Gastroesophageal sphincter (tissue), 3 donors: ENCODE results near the gene MAML2.

ENCODE experiments used
- EP300 ChIP-seq: sonication (generic); formaldehyde crosslinking; IDR thresholded peaks from one replicate; pipeline ENCODE4 v1.6.1; 2017; ENCODE audit warnings: antibody characterized with exemption, mild to moderate bottlenecking
- POLR2A ChIP-seq, 2 donors: fragments of 450-650 bp; IDR thresholded peaks; one replicate each; pipeline ENCODE4 v1.6.1; 2017; ENCODE audit warnings: antibody characterized with exemption in 2 of 2, mild to moderate bottlenecking in 2 of 2, moderate library complexity in 1 of 2
- POLR2AphosphoS5 ChIP-seq: sonication (generic); formaldehyde crosslinking; IDR thresholded peaks from one replicate; pipeline ENCODE4 v1.6.1; 2017; ENCODE audit warnings: antibody characterized with exemption
- TF ChIP-seq, protein P1 (sequence below), 4 experiments: fragments of 200-600 bp in 2 of 4; fragments of 450-650 bp in 2 of 4; sonication (generic) in 1 of 4; IDR thresholded peaks; one replicate each; pipeline ENCODE4 v1.5.1; 2017 to 2019; ENCODE audit warnings: antibody characterized with exemption in 4 of 4, mild to moderate bottlenecking in 2 of 4, moderate library complexity in 2 of 4

DNA sequence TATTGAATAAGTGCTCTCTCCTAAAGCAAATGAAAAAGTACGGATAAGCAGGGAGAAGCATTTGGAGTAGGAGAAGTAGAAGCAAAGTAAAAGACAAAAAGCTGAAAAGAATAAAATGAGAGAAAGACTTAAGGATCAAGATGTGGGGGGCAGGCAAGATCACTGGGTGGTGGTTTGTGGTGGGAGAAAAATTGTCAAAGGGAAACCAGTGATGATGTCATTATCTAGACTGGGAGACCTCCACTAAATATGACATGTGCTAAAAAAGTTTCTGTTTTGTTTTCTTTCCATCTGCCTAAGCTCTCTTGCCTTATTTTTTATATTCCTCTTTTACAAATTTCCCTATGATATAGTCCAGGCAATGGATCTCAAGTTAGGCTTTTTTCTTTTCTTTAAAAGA, 14.8 kb upstream of the MAML2 start:
- no peak for TF ChIP-seq POLR2A (IDR thresholded peaks at IDR 0.05)
- no peak for TF ChIP-seq POLR2AphosphoS5
- no peak for TF ChIP-seq EP300
- TF ChIP-seq, protein P1, sequence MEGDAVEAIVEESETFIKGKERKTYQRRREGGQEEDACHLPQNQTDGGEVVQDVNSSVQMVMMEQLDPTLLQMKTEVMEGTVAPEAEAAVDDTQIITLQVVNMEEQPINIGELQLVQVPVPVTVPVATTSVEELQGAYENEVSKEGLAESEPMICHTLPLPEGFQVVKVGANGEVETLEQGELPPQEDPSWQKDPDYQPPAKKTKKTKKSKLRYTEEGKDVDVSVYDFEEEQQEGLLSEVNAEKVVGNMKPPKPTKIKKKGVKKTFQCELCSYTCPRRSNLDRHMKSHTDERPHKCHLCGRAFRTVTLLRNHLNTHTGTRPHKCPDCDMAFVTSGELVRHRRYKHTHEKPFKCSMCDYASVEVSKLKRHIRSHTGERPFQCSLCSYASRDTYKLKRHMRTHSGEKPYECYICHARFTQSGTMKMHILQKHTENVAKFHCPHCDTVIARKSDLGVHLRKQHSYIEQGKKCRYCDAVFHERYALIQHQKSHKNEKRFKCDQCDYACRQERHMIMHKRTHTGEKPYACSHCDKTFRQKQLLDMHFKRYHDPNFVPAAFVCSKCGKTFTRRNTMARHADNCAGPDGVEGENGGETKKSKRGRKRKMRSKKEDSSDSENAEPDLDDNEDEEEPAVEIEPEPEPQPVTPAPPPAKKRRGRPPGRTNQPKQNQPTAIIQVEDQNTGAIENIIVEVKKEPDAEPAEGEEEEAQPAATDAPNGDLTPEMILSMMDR (IDR thresholded peaks at IDR 0.05), result no peak
